ENCODE measurements around the gene CDC42BPG. TPM values are rescaled to one million over a fixed set of nuclear protein-coding genes. Genes with fewer than 3 reads are reported as not detected.
A peak's percentile ranks its signal among the peaks of the same experiment; 100 is the strongest.

The CDC42BPG gene
- total and polyA plus RNA-seq, 9 of the 15 experiments (the other 6 are each of a cell fraction or from before 2014, with no cell fraction given) = 0.04 to 8.8 (median 2.1) TPM

DNA sequence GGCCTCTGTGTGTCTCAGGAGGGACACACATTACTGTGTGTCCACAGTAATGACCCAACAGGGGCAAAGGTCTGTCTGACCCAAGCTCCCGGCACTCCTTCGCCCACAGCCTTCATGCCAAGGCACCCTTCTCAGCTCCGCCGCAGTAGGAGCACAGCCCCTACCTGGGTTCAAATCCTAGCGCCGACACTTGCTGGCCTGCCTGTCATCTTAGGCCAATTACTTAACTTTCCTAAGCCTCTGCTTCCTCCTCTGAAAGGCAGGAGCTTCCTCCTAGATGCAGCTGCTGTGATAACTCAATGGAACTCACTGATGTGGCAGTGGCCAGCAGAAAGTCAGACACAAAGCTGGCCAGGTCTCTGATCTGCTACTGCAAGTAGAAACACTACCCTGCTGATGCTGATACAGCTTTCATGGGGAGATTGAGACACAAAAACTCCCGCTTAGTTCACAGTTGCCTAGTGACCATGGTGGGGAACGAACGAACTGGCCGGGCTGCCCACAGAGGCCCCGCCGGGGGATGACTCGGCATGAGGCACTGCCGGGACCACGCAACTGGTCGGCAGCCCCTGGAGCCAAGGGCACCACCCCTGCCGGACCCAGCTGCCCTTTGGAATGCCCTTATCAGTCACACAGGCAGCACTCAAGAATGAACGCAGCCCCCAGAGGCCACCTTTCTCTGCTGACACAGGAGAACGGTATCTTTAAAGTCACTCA, 25.9 kb upstream of the CDC42BPG start (continued):
- TF ChIP-seq HMGN3 (IDR thresholded peaks at IDR 0.05; ENCODE audit: borderline replicate concordance, extremely low read depth, insufficient read length, low read depth, low read length) = peak; percentile 45
- no peak for TF ChIP-seq MXI1 (IDR thresholded peaks at IDR 0.05; ENCODE audit: low read depth, low read length)
- no peak for TF ChIP-seq ZNF431 (CRISPR knock-in tag; IDR thresholded peaks at IDR 0.05)
- TF ChIP-seq ZNF79 (CRISPR knock-in tag; IDR thresholded peaks at IDR 0.05; ENCODE audit: low read depth) = no peak
- no peak for TF ChIP-seq NFXL1 (CRISPR knock-in tag; IDR thresholded peaks at IDR 0.05)
- no peak for TF ChIP-seq ZNF398 (CRISPR knock-in tag; IDR thresholded peaks at IDR 0.05)
- TF ChIP-seq BRCA1 (IDR thresholded peaks at IDR 0.05) = no peak
- no peak for TF ChIP-seq BRCA1 (CRISPR knock-in tag; IDR thresholded peaks at IDR 0.05)
- no peak for TF ChIP-seq KLF6 (CRISPR knock-in tag; IDR thresholded peaks at IDR 0.05; ENCODE audit: borderline replicate concordance)
- TF ChIP-seq CBX1 (IDR thresholded peaks at IDR 0.05; ENCODE audit: low read depth) = no peak
- no peak for TF ChIP-seq PHF21A (IDR thresholded peaks at IDR 0.05; ENCODE audit: borderline replicate concordance, low read depth)
- no peak for TF ChIP-seq THRAP3 (IDR thresholded peaks at IDR 0.05; ENCODE audit: borderline replicate concordance)
- TF ChIP-seq SREBF1 (IDR thresholded peaks at IDR 0.05; ENCODE audit: borderline replicate concordance, low read depth, low read length) = no peak
- no peak for TF ChIP-seq PURB (CRISPR knock-in tag; IDR thresholded peaks at IDR 0.05; ENCODE audit: low read depth)
- no peak for TF ChIP-seq FOXA1 (IDR thresholded peaks at IDR 0.05; ENCODE audit: borderline replicate concordance)
- no peak for TF ChIP-seq ZNF57 (CRISPR knock-in tag; IDR thresholded peaks at IDR 0.05)
- TF ChIP-seq ZNF75A (CRISPR knock-in tag; IDR thresholded peaks at IDR 0.05) = no peak
- TF ChIP-seq, protein P1, sequence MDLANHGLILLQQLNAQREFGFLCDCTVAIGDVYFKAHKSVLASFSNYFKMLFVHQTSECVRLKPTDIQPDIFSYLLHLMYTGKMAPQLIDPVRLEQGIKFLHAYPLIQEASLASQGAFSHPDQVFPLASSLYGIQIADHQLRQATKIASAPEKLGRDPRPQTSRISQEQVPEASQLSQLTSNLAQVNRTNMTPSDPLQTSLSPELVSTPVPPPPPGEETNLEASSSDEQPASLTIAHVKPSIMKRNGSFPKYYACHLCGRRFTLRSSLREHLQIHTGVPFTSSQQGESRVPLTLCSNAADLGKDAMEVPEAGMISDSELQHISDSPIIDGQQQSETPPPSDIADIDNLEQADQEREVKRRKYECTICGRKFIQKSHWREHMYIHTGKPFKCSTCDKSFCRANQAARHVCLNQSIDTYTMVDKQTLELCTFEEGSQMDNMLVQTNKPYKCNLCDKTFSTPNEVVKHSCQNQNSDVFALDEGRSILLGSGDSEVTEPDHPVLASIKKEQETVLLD (IDR thresholded peaks at IDR 0.05) = peak; percentile 48; the same call in 1 of the 2 replicates
- TF ChIP-seq FOXO4 (CRISPR knock-in tag; IDR thresholded peaks at IDR 0.05) = no peak
- TF ChIP-seq HNRNPL (IDR thresholded peaks at IDR 0.05; ENCODE audit: low read depth, low read length) = no peak
- peak in 1 of 2 experiments; percentile 53; a peak in 2 of 4 replicates for TF ChIP-seq RCOR1 (IDR thresholded peaks at IDR 0.05; ENCODE audit: borderline replicate concordance in 1 of 2, low read depth in 2 of 2, low read length in 2 of 2)
- TF ChIP-seq MTA2 (IDR thresholded peaks at IDR 0.05; ENCODE audit: low read depth) = peak; percentile 28; the same call in 1 of the 2 replicates
- no peak for TF ChIP-seq ZNF408 (CRISPR knock-in tag; IDR thresholded peaks at IDR 0.05; ENCODE audit: low read depth)
- peak; percentile 23 for TF ChIP-seq SAP30 (IDR thresholded peaks at IDR 0.05; ENCODE audit: borderline replicate concordance, insufficient read depth, low read depth, low read length, poor library complexity, severe bottlenecking)

Measured in K562 (cell line).